Measurements from ENCODE around the gene KLHL7.

The KLHL7 gene

GRCh38 chr7:23226844-23227450 lies 121.4 kb downstream of the KLHL7 start:
- DNase-seq (ENCODE audit: insufficient read length) (no peak), FAIRE-seq (no peak)
- TF ChIP-seq POLR2AphosphoS5 (IDR thresholded peaks at IDR 0.05; ENCODE audit: low read depth, low read length), result no peak
- no peak for TF ChIP-seq POLR2A (IDR thresholded peaks at IDR 0.05; ENCODE audit: low read depth, low read length)
- no peak for TF ChIP-seq TAF1 (IDR thresholded peaks at IDR 0.05; ENCODE audit: borderline replicate concordance, low read depth, low read length)
